ENCODE data around the gene PLD5. TPM values are rescaled to one million over a fixed set of nuclear protein-coding genes. Genes with fewer than 3 reads are reported as not detected.

PLD5 gene
- total and polyA plus RNA-seq, 9 donors = 0.35 to 6.2 (median 1.1) TPM

DNA sequence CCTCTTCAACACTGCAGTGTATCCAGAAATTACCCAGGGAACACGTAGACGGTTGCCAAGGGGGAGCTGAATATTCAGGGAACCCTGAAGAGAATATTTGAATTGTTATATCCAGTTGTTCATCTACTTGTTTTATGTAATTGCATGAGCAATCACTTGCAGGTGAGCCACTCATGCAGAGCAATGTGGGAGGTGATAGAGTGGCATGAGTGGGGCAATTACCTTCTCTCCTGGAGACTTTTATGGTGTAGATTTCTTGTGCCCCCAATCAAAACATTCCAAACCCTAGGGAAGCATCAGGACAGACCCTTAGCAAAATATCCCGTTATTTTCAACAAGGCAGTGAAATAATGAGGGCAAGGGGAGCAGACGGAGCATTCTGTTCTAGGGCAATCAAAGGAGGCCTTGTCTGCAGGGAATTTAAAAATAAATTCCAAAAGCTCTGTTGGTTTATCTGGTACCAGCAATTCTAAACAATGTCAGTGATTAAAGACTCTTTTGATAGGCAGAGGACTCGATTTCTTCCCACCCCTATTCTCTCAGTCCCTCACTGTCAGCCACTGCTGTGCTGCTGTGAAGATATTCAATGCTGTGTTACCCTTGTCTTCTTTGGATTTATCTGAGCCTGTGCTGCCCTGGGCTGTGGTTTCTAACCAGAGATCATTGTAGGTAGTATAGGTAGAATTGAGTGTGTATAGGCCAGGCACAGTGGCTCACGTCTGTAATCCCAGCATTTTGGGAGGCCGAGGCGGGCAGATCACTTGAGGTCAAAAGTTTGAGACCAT, 345.4 kb downstream of the PLD5 start:
- H3K36me3 ChIP-seq = no peaks in the 10 kb centered on the region

DNA sequence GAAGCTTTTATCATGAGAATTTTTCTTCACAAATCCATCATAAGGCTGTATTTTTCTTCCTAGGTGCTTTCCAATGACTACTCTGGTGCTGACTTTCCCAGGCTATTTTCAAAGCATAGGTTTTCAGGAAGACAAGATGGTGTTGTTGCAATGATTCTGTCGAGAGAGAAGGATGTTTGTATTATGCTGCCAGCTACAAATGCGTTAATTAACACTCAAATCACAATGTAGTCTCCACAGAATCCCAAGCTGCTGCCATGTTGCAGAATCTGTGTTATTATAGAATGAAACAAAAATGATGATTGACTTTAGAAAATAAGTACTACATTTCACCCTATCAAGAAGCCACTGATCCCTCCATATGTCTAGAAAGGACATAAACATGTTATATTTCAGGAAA, 346.1 kb downstream of the PLD5 start:
- TF ChIP-seq, protein P1, sequence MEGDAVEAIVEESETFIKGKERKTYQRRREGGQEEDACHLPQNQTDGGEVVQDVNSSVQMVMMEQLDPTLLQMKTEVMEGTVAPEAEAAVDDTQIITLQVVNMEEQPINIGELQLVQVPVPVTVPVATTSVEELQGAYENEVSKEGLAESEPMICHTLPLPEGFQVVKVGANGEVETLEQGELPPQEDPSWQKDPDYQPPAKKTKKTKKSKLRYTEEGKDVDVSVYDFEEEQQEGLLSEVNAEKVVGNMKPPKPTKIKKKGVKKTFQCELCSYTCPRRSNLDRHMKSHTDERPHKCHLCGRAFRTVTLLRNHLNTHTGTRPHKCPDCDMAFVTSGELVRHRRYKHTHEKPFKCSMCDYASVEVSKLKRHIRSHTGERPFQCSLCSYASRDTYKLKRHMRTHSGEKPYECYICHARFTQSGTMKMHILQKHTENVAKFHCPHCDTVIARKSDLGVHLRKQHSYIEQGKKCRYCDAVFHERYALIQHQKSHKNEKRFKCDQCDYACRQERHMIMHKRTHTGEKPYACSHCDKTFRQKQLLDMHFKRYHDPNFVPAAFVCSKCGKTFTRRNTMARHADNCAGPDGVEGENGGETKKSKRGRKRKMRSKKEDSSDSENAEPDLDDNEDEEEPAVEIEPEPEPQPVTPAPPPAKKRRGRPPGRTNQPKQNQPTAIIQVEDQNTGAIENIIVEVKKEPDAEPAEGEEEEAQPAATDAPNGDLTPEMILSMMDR (IDR thresholded peaks at IDR 0.05) = no peak
- TF ChIP-seq EP300 (IDR thresholded peaks at IDR 0.05) (no peak), POLR2A (IDR thresholded peaks at IDR 0.05) (no peak)
- Histone ChIP-seq H3K4me1 (ENCODE audit: insufficient read depth) (no peaks in the 10 kb centered on the region), H3K9me3 (no peaks in the 10 kb centered on the region), H3K27ac (no peak overlapping the region), H3K27me3 (no peaks in the 10 kb centered on the region), H3K4me3 (no peak overlapping the region), H3K36me3 (no peaks in the 10 kb centered on the region)
- intact Hi-C loops (cut with DNase I) = no loop called here
- WGBS, 3 donors = 43 to 55% (median 53%) methylated on average over 2 of the region's 2 CpGs
- DNase-seq = no peak

More for the DNA sequence above, 345.4 kb downstream of the PLD5 start:
- Histone ChIP-seq H3K9me3 (no peaks in the 10 kb centered on the region), H3K4me1 (ENCODE audit: insufficient read depth) (no peaks in the 10 kb centered on the region), H3K4me3 (no peak overlapping the region), H3K27me3 (no peaks in the 10 kb centered on the region), H3K27ac (no peak overlapping the region)
- intact Hi-C loops (cut with DNase I) = no loop called here
- DNase-seq = no peak
- TF ChIP-seq POLR2A (IDR thresholded peaks at IDR 0.05) = no peak
- TF ChIP-seq, protein P1 (IDR thresholded peaks at IDR 0.05) = no peak
- no peak for TF ChIP-seq EP300 (IDR thresholded peaks at IDR 0.05)
- WGBS, 3 donors = 46 to 60% (median 48%) methylated on average over 8 of the region's 8 CpGs

DNA sequence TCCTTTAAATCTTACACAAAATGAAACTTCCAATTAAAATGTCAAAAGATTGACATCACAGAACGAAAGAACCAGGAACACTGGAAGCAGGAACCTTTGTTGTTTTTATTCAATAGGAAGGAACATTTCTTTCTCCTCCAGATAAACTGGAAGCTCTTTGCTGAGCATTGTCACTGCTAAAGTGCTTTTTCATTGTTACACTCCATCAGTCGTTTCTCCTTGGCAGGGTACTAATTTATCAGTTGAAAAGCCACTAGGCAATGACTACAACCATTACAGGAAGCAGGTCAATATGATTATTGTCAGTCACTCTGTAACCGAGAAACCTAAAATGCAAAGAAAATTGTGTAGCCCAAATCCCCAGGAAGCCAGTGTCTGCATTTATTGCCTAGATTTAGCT, 362.4 kb downstream of the PLD5 start:
- TF ChIP-seq EP300 (IDR thresholded peaks at IDR 0.05) (no peak), POLR2A (IDR thresholded peaks at IDR 0.05) (no peak)
- TF ChIP-seq, protein P1 (IDR thresholded peaks at IDR 0.05) = no peak
- DNase-seq = no peak
- Histone ChIP-seq H3K9me3 (no peaks in the 10 kb centered on the region), H3K4me3 (no peak overlapping the region), H3K27me3 (no peaks in the 10 kb centered on the region), H3K4me1 (ENCODE audit: insufficient read depth) (no peaks in the 10 kb centered on the region), H3K27ac (no peak overlapping the region), H3K36me3 (no peaks in the 10 kb centered on the region)
- intact Hi-C loops (cut with DNase I) = no loop called here
- 53 to 63% (median 59%) methylated on average over 3 of the region's 3 CpGs for WGBS, 3 donors

DNA sequence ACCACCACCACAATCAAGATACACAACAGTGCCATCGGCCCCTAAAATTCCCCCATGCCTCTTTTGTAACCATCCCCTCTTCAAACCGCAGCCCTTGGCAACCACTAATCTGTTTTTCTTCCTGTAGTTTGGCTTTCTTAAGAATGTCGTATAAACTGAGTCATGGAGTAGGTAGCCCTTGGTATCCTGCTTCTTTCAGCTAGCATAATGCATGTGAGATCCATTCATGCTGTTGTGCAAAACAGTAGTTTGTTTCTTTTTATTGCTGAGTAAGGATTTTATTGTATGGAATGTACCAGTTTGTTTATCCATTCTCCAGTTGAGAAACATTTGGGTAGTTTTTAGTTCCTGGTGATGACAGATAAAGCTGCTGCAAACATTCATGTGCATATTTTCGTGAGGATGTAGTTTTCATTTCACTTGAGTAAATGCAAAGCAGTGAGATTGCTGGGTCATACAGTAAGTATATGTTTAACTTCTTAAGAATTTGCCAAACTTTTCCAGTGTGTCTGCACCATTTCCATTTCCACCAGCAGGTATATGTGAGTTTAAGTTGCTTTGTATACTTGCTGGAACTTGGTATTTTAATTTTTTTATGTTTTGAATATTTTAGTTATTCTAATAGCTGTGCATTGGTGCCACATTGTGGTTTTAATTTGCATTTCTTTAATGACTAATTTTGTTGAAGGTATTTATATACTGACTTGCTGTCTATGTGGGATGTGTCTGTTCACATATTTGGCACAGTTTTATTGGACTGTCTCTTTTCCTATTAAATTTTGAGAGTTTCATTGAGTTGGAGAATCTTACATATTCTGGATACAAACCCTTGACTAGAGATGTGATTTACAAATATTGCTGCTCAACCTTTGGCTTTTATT, 377.2 kb downstream of the PLD5 start:
- Histone ChIP-seq H3K9me3 (no peaks in the 10 kb centered on the region), H3K4me3 (no peak overlapping the region), H3K27me3 (no peaks in the 10 kb centered on the region), H3K36me3 (no peaks in the 10 kb centered on the region), H3K4me1 (ENCODE audit: insufficient read depth) (no peaks in the 10 kb centered on the region), H3K27ac (no peak overlapping the region)
- no peak for DNase-seq
- intact Hi-C loops (cut with DNase I) = no loop called here
- TF ChIP-seq, protein P1 (IDR thresholded peaks at IDR 0.05) = no peak
- TF ChIP-seq POLR2A (IDR thresholded peaks at IDR 0.05) (no peak), EP300 (IDR thresholded peaks at IDR 0.05) (no peak)
- WGBS, 3 donors = 9 to 13% (median 11%) methylated on average over 4 of the region's 4 CpGs

Measured in ovary (tissue), 9 donors.